HepG2 (cell line): ENCODE results near the gene HARBI1. TPM values are rescaled to one million over a fixed set of nuclear protein-coding genes. Genes with fewer than 3 reads are reported as not detected.

ENCODE experiments used
- BCLAF1 ChIP-seq: fragments of 450-650 bp; IDR thresholded peaks from 2 replicates; pipeline ENCODE4 v1.6.1; 2017; ENCODE audit warnings: mild to moderate bottlenecking
- MTF2 ChIP-seq: sonication (generic); formaldehyde crosslinking; IDR thresholded peaks from 2 replicates; pipeline ENCODE4 v1.5.0; 2020; ENCODE audit warnings: missing genetic modification reagents, borderline replicate concordance
- PBX2 ChIP-seq: IDR thresholded peaks from 2 replicates; pipeline ENCODE4 v1.6.1; 2016; ENCODE audit warnings: control low read depth
- RARG ChIP-seq: sonication (generic); formaldehyde crosslinking; IDR thresholded peaks from 2 replicates; pipeline ENCODE4 v1.4.0; 2020; ENCODE audit warnings: low read depth, mild to moderate bottlenecking, missing genetic modification reagents
- SIN3B ChIP-seq: fragments of 150-350 bp; IDR thresholded peaks from 2 replicates; pipeline ENCODE4 v1.6.1; 2014; ENCODE audit warnings: low read length
- SKI ChIP-seq: fragments of 450-650 bp; IDR thresholded peaks from one replicate; pipeline ENCODE4 v1.6.1; 2018; ENCODE audit warnings: mild to moderate bottlenecking; ENCODE audit not compliant: partially characterized antibody
- SOX13 ChIP-seq, 3 experiments: fragments of 450-650 bp in 1 of 3; sonication (generic) in 1 of 3; formaldehyde crosslinking in 1 of 3; IDR thresholded peaks in 2 of 3; conservative IDR thresholded peaks in 1 of 3; 2 replicates each; pipeline versions ENCODE4 v1.5.0 to v1.6.1; 2016 to 2020; ENCODE audit warnings: antibody characterized with exemption in 1 of 3, mild to moderate bottlenecking in 1 of 3, missing compliant biosample characterization in 1 of 3, missing genetic modification reagents in 1 of 3, moderate library complexity in 1 of 3
- TFDP1 ChIP-seq: IDR thresholded peaks from 2 replicates; pipeline ENCODE4 v1.6.1; 2016; ENCODE audit warnings: missing compliant biosample characterization, missing genetic modification reagents, borderline replicate concordance
- TRAFD1 ChIP-seq: sonication (generic); formaldehyde crosslinking; IDR thresholded peaks from 2 replicates; pipeline ENCODE4 v1.5.1; 2020; ENCODE audit warnings: missing genetic modification reagents, mild to moderate bottlenecking, borderline replicate concordance
- ZNF142 ChIP-seq: sonication (generic); formaldehyde crosslinking; IDR thresholded peaks from 2 replicates; pipeline ENCODE4 v1.4.0; 2020; ENCODE audit warnings: missing genetic modification reagents
- ZNF333 ChIP-seq: sonication (generic); formaldehyde crosslinking; IDR thresholded peaks from 2 replicates; pipeline ENCODE4 v1.4.0; 2020; ENCODE audit warnings: mild to moderate bottlenecking, missing genetic modification reagents, borderline replicate concordance
- ZNF576 ChIP-seq: sonication (generic); formaldehyde crosslinking; IDR thresholded peaks from 2 replicates; pipeline ENCODE4 v1.4.0; 2020; ENCODE audit warnings: mild to moderate bottlenecking, missing genetic modification reagents
- ZNF792 ChIP-seq: IDR thresholded peaks from 2 replicates; pipeline ENCODE4 v1.6.1; 2016
- ZNF816 ChIP-seq: sonication (generic); formaldehyde crosslinking; IDR thresholded peaks from 2 replicates; pipeline ENCODE4 v1.8.0; 2022; ENCODE audit warnings: missing genetic modification reagents, mild to moderate bottlenecking, borderline replicate concordance
- polyA plus RNA-seq, 8 experiments: library from polyadenylated mRNA; depleted of rRNA in 3 of 8; stranded (reverse) in 7 of 8; unstranded in 1 of 8; fragments of >200 nt; fragmentation: Illumina TruSeq in 4 of 8; extraction: Trizol in 4 of 8; gene quantifications; 2 replicates each; pipeline versions ENCODE4 v1.2.1 to v1.2.3, GENCODE V29; 2011 to 2016; ENCODE audit warnings: low read depth in 4 of 8, missing spikeins in 1 of 8, mixed read lengths in 1 of 8; ENCODE audit not compliant: insufficient read depth in 1 of 8
- total RNA-seq, 5 experiments: library from RNA; depleted of rRNA; stranded (reverse); fragments of >200 nt; fragmentation: Illumina TruSeq; extraction: Trizol; gene quantifications; 2 replicates each; pipeline ENCODE4 v1.2.3, GENCODE V29; 2016; ENCODE audit warnings: low read depth in 1 of 5

HARBI1 gene
- total and polyA plus RNA-seq, 2 of the 13 experiments (the other 11 are each of a cell fraction or from before 2014, with no cell fraction given), result 2.5 to 4.8 TPM

- TF ChIP-seq ZNF142 (no peak), SIN3B (no peak), BCLAF1 (no peak), SOX13 (IDR thresholded peaks at IDR 0.05) (no peak), SOX13 (CRISPR knock-in tag; conservative IDR thresholded peaks at IDR 0.05 in 1 of 2, IDR thresholded peaks at IDR 0.05 in 1 of 2) (0 out of 4 replicates have a peak, but pooled peaks of 1 of the 2 experiments have one; percentile 10), TFDP1 (no peak), RARG (CRISPR knock-in tag) (no peak), ZNF816 (no peak), ZNF576 (CRISPR knock-in tag) (no peak), PBX2 (CRISPR knock-in tag) (no peak), MTF2 (CRISPR knock-in tag) (no peak), ZNF333 (CRISPR knock-in tag) (no peak), ZNF792 (no peak), TRAFD1 (CRISPR knock-in tag) (no peak), SKI (no peak)
Measured at GRCh38 chr11:46633291-46634217, 16.5 kb upstream of the HARBI1 start (continued).
